Left ventricle myocardium inferior (tissue), 1 donor: ENCODE data around the gene EFCAB8. TPM values are rescaled to one million over a fixed set of nuclear protein-coding genes. Genes with fewer than 3 reads are reported as not detected.
"Not testable (repeated sequence)": the region's sequence is repeated elsewhere in the genome, so short reads cannot be mapped to it uniquely, and the experiment has no call there.

Source experiments
- DNase-seq: peaks from one replicate; pipeline ENCODE4 v3.0.0-alpha.2; 2020
- H3K27ac ChIP-seq: fragments of 200-600 bp; replicated peaks from 2 replicates; pipeline ENCODE4 v1.8.0; 2021
- H3K27me3 ChIP-seq: fragments of 200-600 bp; 2 replicates; pipeline ENCODE4 v1.8.0; 2021; ENCODE audit warnings: low read depth
- H3K36me3 ChIP-seq: fragments of 200-600 bp; 2 replicates; pipeline ENCODE4 v1.8.0; 2021
- H3K4me1 ChIP-seq: fragments of 200-600 bp; 2 replicates; pipeline ENCODE4 v1.8.0; 2021
- H3K4me3 ChIP-seq: fragments of 200-600 bp; 2 replicates; pipeline ENCODE4 v1.8.0; 2021; ENCODE audit warnings: mild to moderate bottlenecking, moderate library complexity
- H3K9me3 ChIP-seq: fragments of 200-600 bp; replicated peaks from 2 replicates; pipeline ENCODE4 v1.8.0; 2021
- intact Hi-C: fragments of 100-400 bp; cut with micrococcal nuclease; formaldehyde crosslinking; loops from one replicate; pipeline ENCODE4 v1.11.0; 2022
- total RNA-seq: library from RNA; stranded (reverse); fragmentation: NEBNext Ultra II Directional; extraction: Animal tissue kit (Norgen Biotek cat#: 25700); gene quantifications from one replicate; pipeline ENCODE4 v1.2.1, GENCODE V29; 2021
- TF ChIP-seq, protein P1 (sequence below): fragments of 200-600 bp; IDR thresholded peaks from 2 replicates; pipeline ENCODE4 v1.8.0; 2021; ENCODE audit warnings: antibody characterized with exemption, mild to moderate bottlenecking, borderline replicate concordance
- donor health status: DM: no; HTN: yes; CAD: no; lungs with severe emphysema.

The EFCAB8 gene
- total RNA-seq, 1 donor from 2014 or later = not detected

DNA sequence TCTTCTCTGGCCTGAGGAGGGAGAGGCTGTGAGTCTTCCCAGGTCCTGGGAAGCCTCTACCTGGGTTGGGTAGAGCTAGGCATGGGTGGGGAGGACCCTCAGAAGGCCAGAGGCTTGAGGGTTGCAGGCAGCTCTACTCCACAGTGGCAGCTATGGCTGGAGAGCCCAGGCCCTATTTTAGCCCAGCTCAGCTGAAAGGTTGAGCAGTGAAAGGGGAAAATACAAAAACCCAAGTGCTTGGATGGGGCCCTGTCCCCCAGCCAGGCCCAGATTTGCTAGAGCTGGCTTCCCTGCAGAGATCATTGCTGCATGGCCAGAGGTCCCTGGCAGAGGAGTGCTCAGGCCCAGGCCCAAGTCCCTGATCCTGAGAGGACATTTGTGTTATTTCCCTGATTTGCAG lies 99.9 kb downstream of the EFCAB8 start:
- Histone ChIP-seq H3K9me3 (peaks cover 42% of the 10 kb centered on the region), H3K27me3 (peaks cover 21% of the 10 kb centered on the region), H3K36me3 (no peaks in the 10 kb centered on the region), H3K27ac (no peak overlapping the region), H3K4me3 (no peak overlapping the region), H3K4me1 (no peaks in the 10 kb centered on the region)
- no peak for DNase-seq
- intact Hi-C loops = no loop called here
- TF ChIP-seq, protein P1, sequence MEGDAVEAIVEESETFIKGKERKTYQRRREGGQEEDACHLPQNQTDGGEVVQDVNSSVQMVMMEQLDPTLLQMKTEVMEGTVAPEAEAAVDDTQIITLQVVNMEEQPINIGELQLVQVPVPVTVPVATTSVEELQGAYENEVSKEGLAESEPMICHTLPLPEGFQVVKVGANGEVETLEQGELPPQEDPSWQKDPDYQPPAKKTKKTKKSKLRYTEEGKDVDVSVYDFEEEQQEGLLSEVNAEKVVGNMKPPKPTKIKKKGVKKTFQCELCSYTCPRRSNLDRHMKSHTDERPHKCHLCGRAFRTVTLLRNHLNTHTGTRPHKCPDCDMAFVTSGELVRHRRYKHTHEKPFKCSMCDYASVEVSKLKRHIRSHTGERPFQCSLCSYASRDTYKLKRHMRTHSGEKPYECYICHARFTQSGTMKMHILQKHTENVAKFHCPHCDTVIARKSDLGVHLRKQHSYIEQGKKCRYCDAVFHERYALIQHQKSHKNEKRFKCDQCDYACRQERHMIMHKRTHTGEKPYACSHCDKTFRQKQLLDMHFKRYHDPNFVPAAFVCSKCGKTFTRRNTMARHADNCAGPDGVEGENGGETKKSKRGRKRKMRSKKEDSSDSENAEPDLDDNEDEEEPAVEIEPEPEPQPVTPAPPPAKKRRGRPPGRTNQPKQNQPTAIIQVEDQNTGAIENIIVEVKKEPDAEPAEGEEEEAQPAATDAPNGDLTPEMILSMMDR = no peak

- H3K36me3 ChIP-seq = no peaks in the 10 kb centered on the region
- TF ChIP-seq, protein P1 = no peak
- no peak overlapping the region for H3K4me3 ChIP-seq
- intact Hi-C loops = no loop called here
- peaks cover 23% of the 10 kb centered on the region for H3K27me3 ChIP-seq
- DNase-seq = no peak
- no peaks in the 10 kb centered on the region for H3K4me1 ChIP-seq
- no peak overlapping the region for H3K27ac ChIP-seq
- peaks cover 34% of the 10 kb centered on the region for H3K9me3 ChIP-seq
These were observed 100.9 kb downstream of the EFCAB8 start for GRCh38 chr20:32959351-32960221.

- TF ChIP-seq, protein P1 = no peak
- H3K4me1 ChIP-seq = no peaks in the 10 kb centered on the region
- no peak overlapping the region for H3K27ac ChIP-seq
- H3K4me3 ChIP-seq = no peak overlapping the region
- peaks cover 21% of the 10 kb centered on the region for H3K27me3 ChIP-seq
- H3K36me3 ChIP-seq = no peaks in the 10 kb centered on the region
- DNase-seq = no peak
- intact Hi-C loops = no loop called here
- H3K9me3 ChIP-seq = peaks cover 28% of the 10 kb centered on the region
These were observed 101.4 kb downstream of the EFCAB8 start for GRCh38 chr20:32960222-32960518.

- TF ChIP-seq, protein P1 = no peak
- peaks cover 19% of the 10 kb centered on the region for H3K9me3 ChIP-seq
- no peak overlapping the region for H3K4me3 ChIP-seq
- intact Hi-C loops = no loop called here
- DNase-seq = no peak
- H3K36me3 ChIP-seq = no peaks in the 10 kb centered on the region
- no peaks in the 10 kb centered on the region for H3K4me1 ChIP-seq
- peaks cover 19% of the 10 kb centered on the region for H3K27me3 ChIP-seq
- H3K27ac ChIP-seq = no peak overlapping the region
These were observed 102.4 kb downstream of the EFCAB8 start for GRCh38 chr20:32960849-32961731.

DNA sequence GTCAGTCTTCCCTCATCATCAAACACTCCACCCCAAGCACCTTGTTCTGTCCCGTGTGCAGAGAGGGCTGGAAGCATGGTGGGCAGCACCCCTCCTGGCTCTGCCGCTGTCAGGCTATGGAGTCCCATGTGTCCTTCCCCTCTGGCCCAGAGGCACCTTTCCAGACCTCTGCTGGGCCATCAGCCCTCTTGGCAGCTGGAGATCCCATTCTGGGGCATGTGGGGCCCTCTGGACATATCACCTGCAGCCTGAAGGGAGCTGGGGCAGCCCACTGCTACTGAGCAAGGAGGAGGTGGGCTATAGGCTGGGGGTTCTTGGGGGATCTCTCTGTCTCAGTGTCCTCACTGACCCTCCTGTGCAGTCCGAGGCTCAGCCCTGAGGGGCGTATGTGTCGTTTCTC lies 103.3 kb downstream of the EFCAB8 start:
- DNase-seq = no peak
- Histone ChIP-seq H3K4me1 (no peaks in the 10 kb centered on the region), H3K9me3 (peaks cover 10% of the 10 kb centered on the region), H3K36me3 (no peaks in the 10 kb centered on the region), H3K27ac (no peak overlapping the region), H3K4me3 (no peak overlapping the region), H3K27me3 (peaks cover 25% of the 10 kb centered on the region)
- TF ChIP-seq, protein P1 = no peak
- intact Hi-C loops = no loop called here

- H3K9me3 ChIP-seq, DNase-seq, H3K4me3 ChIP-seq, H3K4me1 ChIP-seq, H3K27ac ChIP-seq, intact Hi-C loops, H3K36me3 ChIP-seq: not testable (repeated sequence)
- H3K27me3 ChIP-seq = peaks cover 25% of the 10 kb centered on the region
These were observed 103.9 kb downstream of the EFCAB8 start for GRCh38 chr20:32962646-32963045.
